Mesendoderm (in vitro differentiated cells): ENCODE results near the gene IL22.

Experiments
- DNase-seq: peaks from one replicate; pipeline ENCODE4 v3.0.0; 2013
- H2AK5ac ChIP-seq: 2 replicates; pipeline ENCODE4 v1.6.1; 2013; ENCODE audit warnings: low read length, inconsistent platforms
- H2BK120ac ChIP-seq: 2 replicates; pipeline ENCODE4 v1.6.1; 2013; ENCODE audit warnings: low read depth, mild to moderate bottlenecking, low read length, moderate library complexity, mixed read lengths
- H2BK15ac ChIP-seq: replicated peaks from 2 replicates; pipeline ENCODE4 v1.6.1; 2013; ENCODE audit warnings: low read depth, mild to moderate bottlenecking, moderate library complexity
- H2BK5ac ChIP-seq: 2 replicates; pipeline ENCODE4 v1.6.1; 2013; ENCODE audit warnings: low read length, inconsistent platforms
- H3K18ac ChIP-seq: 2 replicates; pipeline ENCODE4 v1.6.1; 2013; ENCODE audit warnings: mild to moderate bottlenecking, low read length, mixed read lengths
- H3K23ac ChIP-seq: one replicate; pipeline ENCODE4 v1.6.1; 2013; ENCODE audit warnings: low read length
- H3K27ac ChIP-seq: 2 replicates; pipeline ENCODE4 v1.5.1; 2013; ENCODE audit warnings: low read depth, mild to moderate bottlenecking, inconsistent platforms, low read length, moderate library complexity
- H3K27me3 ChIP-seq: 2 replicates; pipeline ENCODE4 v1.6.1; 2013; ENCODE audit warnings: low read length, control low read depth, mild to moderate bottlenecking, inconsistent platforms; ENCODE audit not compliant: insufficient read depth, poor library complexity
- H3K36me3 ChIP-seq: 2 replicates; pipeline ENCODE4 v1.6.1; 2013; ENCODE audit warnings: low read length, inconsistent platforms; ENCODE audit not compliant: control insufficient read depth, insufficient read depth
- H3K4ac ChIP-seq: one replicate; pipeline ENCODE4 v1.6.1; 2013; ENCODE audit warnings: low read depth, mild to moderate bottlenecking, low read length, moderate library complexity
- H3K4me1 ChIP-seq: 2 replicates; pipeline ENCODE4 v1.6.1; 2013; ENCODE audit warnings: low read depth, low read length, inconsistent platforms; ENCODE audit not compliant: control insufficient read depth
- H3K4me2 ChIP-seq: 2 replicates; pipeline ENCODE4 v1.6.1; 2013; ENCODE audit warnings: low read length
- H3K4me3 ChIP-seq: 2 replicates; pipeline ENCODE4 v1.5.1; 2013; ENCODE audit warnings: mild to moderate bottlenecking, low read length
- H3K56ac ChIP-seq: one replicate; pipeline ENCODE4 v1.6.1; 2013; ENCODE audit warnings: low read length
- H3K79me1 ChIP-seq: 2 replicates; pipeline ENCODE4 v1.6.1; 2013; ENCODE audit warnings: low read length, inconsistent platforms
- H3K79me2 ChIP-seq: 2 replicates; pipeline ENCODE4 v1.6.1; 2013; ENCODE audit warnings: mild to moderate bottlenecking, low read length; ENCODE audit not compliant: control insufficient read depth, insufficient read depth
- H3K9ac ChIP-seq: 2 replicates; pipeline ENCODE4 v1.6.1; 2013; ENCODE audit warnings: low read length, inconsistent platforms
- H4K5ac ChIP-seq: one replicate; pipeline ENCODE4 v1.6.1; 2013; ENCODE audit warnings: low read length
- H4K8ac ChIP-seq: one replicate; pipeline ENCODE4 v1.6.1; 2013; ENCODE audit warnings: low read depth, mild to moderate bottlenecking, control low read depth, low read length, moderate library complexity
- WGBS: extraction: QIAGEN DNeasy Blood & Tissue Kit; methylation state at CpG from one replicate; pipeline ENCODE4 v1.1.7; 2013; ENCODE audit warnings: low lambda C conversion rate, missing lambda C conversion rate; ENCODE audit not compliant: insufficient coverage; ENCODE audit errors: extremely low coverage; 5-methylcytosine and 5-hydroxymethylcytosine counted together

The IL22 gene

GRCh38 chr12:68271346-68271745, 17.9 kb upstream of the IL22 start:
- no peak overlapping the region for H3K4ac ChIP-seq
- H2BK120ac ChIP-seq: no peak overlapping the region
- H3K56ac ChIP-seq: no peak overlapping the region
- H2AK5ac ChIP-seq: no peak overlapping the region
- no peaks in the 10 kb centered on the region for H3K36me3 ChIP-seq
- no peak overlapping the region for H4K5ac ChIP-seq
- no peaks in the 10 kb centered on the region for H3K79me1 ChIP-seq
- H3K18ac ChIP-seq: no peak overlapping the region
- no peak overlapping the region for H3K4me3 ChIP-seq
- no peak overlapping the region for H3K27ac ChIP-seq
- no peak overlapping the region for H3K23ac ChIP-seq
- H3K9ac ChIP-seq: no peak overlapping the region
- no peak overlapping the region for H2BK15ac ChIP-seq
- H3K79me2 ChIP-seq: no peaks in the 10 kb centered on the region
- no peaks in the 10 kb centered on the region for H3K27me3 ChIP-seq
- no peak overlapping the region for H4K8ac ChIP-seq
- no peaks in the 10 kb centered on the region for H3K4me1 ChIP-seq
- no CpG with 5 or more reads among the region's 8 CpGs for WGBS
- H2BK5ac ChIP-seq: no peak overlapping the region
- no peak for DNase-seq
- H3K4me2 ChIP-seq: no peak overlapping the region

- Histone ChIP-seq H3K4me2 (no peak overlapping the region), H3K56ac (no peak overlapping the region), H3K4me3 (no peak overlapping the region), H2BK5ac (no peak overlapping the region), H3K9ac (no peak overlapping the region), H4K5ac (no peak overlapping the region), H3K79me2 (no peaks in the 10 kb centered on the region), H3K36me3 (no peaks in the 10 kb centered on the region), H3K4me1 (no peaks in the 10 kb centered on the region), H3K4ac (no peak overlapping the region), H2BK120ac (no peak overlapping the region), H3K23ac (no peak overlapping the region), H3K79me1 (no peaks in the 10 kb centered on the region), H4K8ac (no peak overlapping the region), H2AK5ac (no peak overlapping the region), H2BK15ac (no peak overlapping the region), H3K18ac (no peak overlapping the region), H3K27me3 (no peaks in the 10 kb centered on the region), H3K27ac (no peak overlapping the region)
- DNase-seq: no peak
- no CpG with 5 or more reads among the region's 3 CpGs for WGBS
Measured at GRCh38 chr12:68270358-68270757, 17.0 kb upstream of the IL22 start.

GRCh38 chr12:68269779-68270178, 16.4 kb upstream of the IL22 start:
- H3K4me2 ChIP-seq: no peak overlapping the region
- no peak overlapping the region for H3K9ac ChIP-seq
- H3K36me3 ChIP-seq: no peaks in the 10 kb centered on the region
- no peak overlapping the region for H3K56ac ChIP-seq
- H3K27me3 ChIP-seq: no peaks in the 10 kb centered on the region
- no peak overlapping the region for H2BK5ac ChIP-seq
- H3K4me1 ChIP-seq: no peaks in the 10 kb centered on the region
- H2BK120ac ChIP-seq: no peak overlapping the region
- no peak overlapping the region for H3K23ac ChIP-seq
- no peak overlapping the region for H2BK15ac ChIP-seq
- peak; percentile 72 for DNase-seq
- H3K4ac ChIP-seq: no peak overlapping the region
- no peak overlapping the region for H3K18ac ChIP-seq
- no peak overlapping the region for H2AK5ac ChIP-seq
- no peak overlapping the region for H3K4me3 ChIP-seq
- WGBS: no CpG with 5 or more reads among the region's 2 CpGs
- H3K79me2 ChIP-seq: no peaks in the 10 kb centered on the region
- H3K79me1 ChIP-seq: no peaks in the 10 kb centered on the region
- no peak overlapping the region for H4K8ac ChIP-seq
- H3K27ac ChIP-seq: no peak overlapping the region
- no peak overlapping the region for H4K5ac ChIP-seq

- no peaks in the 10 kb centered on the region for H3K36me3 ChIP-seq
- H3K4me2 ChIP-seq: no peak overlapping the region
- no peaks in the 10 kb centered on the region for H3K79me1 ChIP-seq
- H3K79me2 ChIP-seq: no peaks in the 10 kb centered on the region
- H3K4me3 ChIP-seq: no peak overlapping the region
- no peaks in the 10 kb centered on the region for H3K4me1 ChIP-seq
- H2BK120ac ChIP-seq: no peak overlapping the region
- H3K27me3 ChIP-seq: no peaks in the 10 kb centered on the region
- no peak overlapping the region for H3K56ac ChIP-seq
- H3K27ac ChIP-seq: no peak overlapping the region
- no peak overlapping the region for H3K4ac ChIP-seq
- no peak for DNase-seq
- no peak overlapping the region for H4K8ac ChIP-seq
- no peak overlapping the region for H2BK15ac ChIP-seq
- no peak overlapping the region for H3K23ac ChIP-seq
- no peak overlapping the region for H2AK5ac ChIP-seq
- H2BK5ac ChIP-seq: no peak overlapping the region
- H4K5ac ChIP-seq: no peak overlapping the region
- H3K9ac ChIP-seq: no peak overlapping the region
- H3K18ac ChIP-seq: no peak overlapping the region
Measured at GRCh38 chr12:68268967-68269366, 15.6 kb upstream of the IL22 start.

GRCh38 chr12:68267892-68268396, 14.5 kb upstream of the IL22 start:
- Histone ChIP-seq H3K23ac (no peak overlapping the region), H3K27ac (no peak overlapping the region), H2BK5ac (no peak overlapping the region), H2BK15ac (no peak overlapping the region), H3K4ac (no peak overlapping the region), H3K4me2 (no peak overlapping the region), H3K4me3 (no peak overlapping the region), H3K36me3 (no peaks in the 10 kb centered on the region), H3K79me2 (no peaks in the 10 kb centered on the region), H4K5ac (no peak overlapping the region), H4K8ac (no peak overlapping the region), H3K56ac (no peak overlapping the region), H3K9ac (no peak overlapping the region), H3K4me1 (no peaks in the 10 kb centered on the region), H3K18ac (no peak overlapping the region), H3K79me1 (no peaks in the 10 kb centered on the region), H2BK120ac (no peak overlapping the region), H2AK5ac (no peak overlapping the region), H3K27me3 (no peaks in the 10 kb centered on the region)
- no CpG with 5 or more reads among the region's 6 CpGs for WGBS
- no peak for DNase-seq

GRCh38 chr12:68264857-68265256, 11.5 kb upstream of the IL22 start:
- Histone ChIP-seq H3K4ac (no peak overlapping the region), H3K9ac (no peak overlapping the region), H3K56ac (no peak overlapping the region), H3K18ac (no peak overlapping the region), H3K79me1 (no peaks in the 10 kb centered on the region), H3K27me3 (no peaks in the 10 kb centered on the region), H3K23ac (no peak overlapping the region), H2BK15ac (no peak overlapping the region), H2BK120ac (no peak overlapping the region), H2BK5ac (no peak overlapping the region), H2AK5ac (no peak overlapping the region), H3K4me2 (no peak overlapping the region), H3K4me1 (no peaks in the 10 kb centered on the region), H3K4me3 (no peak overlapping the region), H3K36me3 (no peaks in the 10 kb centered on the region), H3K79me2 (no peaks in the 10 kb centered on the region), H4K8ac (no peak overlapping the region), H4K5ac (no peak overlapping the region), H3K27ac (no peak overlapping the region)
- no peak for DNase-seq
- no CpG with 5 or more reads among the region's 2 CpGs for WGBS
